GM15510 (cell line): ENCODE results near the gene PDK3.

Source experiments
- POLR2A ChIP-seq: IDR thresholded peaks from 3 replicates; pipeline ENCODE4 v1.6.1; 2011; ENCODE audit warnings: borderline replicate concordance; ENCODE audit not compliant: insufficient read length; ENCODE audit errors: extremely low read depth

Gene PDK3

DNA sequence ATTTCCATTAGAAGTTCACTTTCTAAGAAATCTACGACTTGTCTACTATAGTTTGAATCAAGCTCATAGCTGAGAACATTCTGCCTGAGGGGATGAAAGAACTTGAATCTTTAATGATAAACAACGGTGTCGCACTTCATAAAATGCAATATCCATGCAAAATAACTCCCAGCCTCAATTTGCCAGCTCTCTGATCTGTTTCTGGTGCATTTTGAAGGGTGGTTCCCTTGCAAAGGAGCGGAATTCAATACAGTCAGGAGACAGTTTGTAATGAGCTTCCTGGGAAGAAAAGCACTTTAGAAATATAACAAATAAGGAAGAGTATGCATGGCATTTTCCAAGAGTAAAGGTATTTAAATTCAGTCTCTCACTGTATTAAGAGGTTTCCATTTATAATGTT, 102.1 kb downstream of the PDK3 start:
- no peak for TF ChIP-seq POLR2A

DNA sequence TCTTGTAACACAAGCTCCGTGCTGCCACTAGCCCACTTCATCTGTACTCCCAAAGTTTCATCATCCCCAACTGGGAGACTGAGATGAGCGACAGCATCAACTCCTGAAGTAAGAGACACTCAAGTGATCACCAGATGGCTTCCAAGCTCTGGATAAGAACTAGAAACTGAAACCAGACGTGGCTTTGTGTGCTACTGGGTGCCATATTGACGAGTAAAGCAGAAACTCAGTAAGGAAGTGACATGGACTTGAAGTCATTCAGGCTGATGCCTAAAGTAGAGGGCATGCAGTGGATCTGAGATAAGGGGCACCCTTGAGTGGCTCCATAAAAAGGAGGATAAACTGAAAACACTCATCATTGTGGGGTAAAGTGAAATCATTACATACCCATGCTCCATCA, 109.7 kb downstream of the PDK3 start:
- TF ChIP-seq POLR2A = no peak

DNA sequence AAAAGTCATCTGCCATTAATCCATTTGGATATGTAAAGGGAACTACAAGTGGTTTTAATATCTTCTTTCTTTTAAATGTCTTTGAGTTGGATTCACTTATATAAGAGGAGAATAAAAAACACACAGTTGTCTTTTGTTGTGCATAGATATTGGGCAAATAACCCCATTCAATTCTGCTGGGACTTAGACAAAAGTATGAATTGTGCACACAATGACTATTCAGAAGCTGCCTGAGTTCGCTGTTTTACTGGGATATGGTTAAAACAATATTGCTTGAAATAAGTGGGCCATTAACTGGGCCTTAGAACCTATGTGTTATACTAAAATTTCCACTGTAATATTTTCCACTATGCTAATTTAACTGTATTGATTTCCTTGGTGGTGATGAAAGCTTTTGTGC, 110.4 kb downstream of the PDK3 start:
- TF ChIP-seq POLR2A = no peak

GRCh38 chrX:24577091-24577490, 112.0 kb downstream of the PDK3 start:
- no peak for TF ChIP-seq POLR2A
